Measurements from ENCODE around the gene PRSS53. TPM values are rescaled to one million over a fixed set of nuclear protein-coding genes. Genes with fewer than 3 reads are reported as not detected.

The PRSS53 gene
- total RNA-seq, 4 donors from 2014 or later, result 2.3 to 3.8 (median 2.7) TPM

GRCh38 chr16:31120129-31120528 lies 31.4 kb upstream of the PRSS53 start:
- 94 to 96% methylated on average over 16 of the region's 16 CpGs for WGBS, 2 donors
- intact Hi-C loops (cut with DNase I; ENCODE audit: low total_unique reads), result no loop called here
- no peak overlapping the region for H3K4me3 ChIP-seq (ENCODE audit: low read depth, poor library complexity, severe bottlenecking)
- TF ChIP-seq CTCF (IDR thresholded peaks at IDR 0.05), result no peak
- no peak for TF ChIP-seq POLR2A (IDR thresholded peaks at IDR 0.05)
- DNase-seq (ENCODE audit: low spot score in 2 of 2), result no peak

GRCh38 chr16:31118223-31119155 lies 29.7 kb upstream of the PRSS53 start:
- H3K4me3 ChIP-seq (ENCODE audit: low read depth, poor library complexity, severe bottlenecking), result peak overlapping the region; percentile 8
- intact Hi-C loops (cut with DNase I; ENCODE audit: low total_unique reads), result no loop called here
- WGBS, 2 donors, result 49 to 57% methylated on average over 9 of the region's 9 CpGs
- TF ChIP-seq POLR2A (IDR thresholded peaks at IDR 0.05) (no peak), CTCF (IDR thresholded peaks at IDR 0.05) (no peak)
- no peak for DNase-seq (ENCODE audit: low spot score in 2 of 2)

GRCh38 chr16:31117384-31118222 lies 28.9 kb upstream of the PRSS53 start, which contains the start of gene KAT8:
TSS of gene KAT8 (plus strand) at chr16:31117664. CDS start at chr16:31117682, 18 bp downstream.
- TF ChIP-seq POLR2A (IDR thresholded peaks at IDR 0.05) (peak in 1 of 2 donors; percentile 47), CTCF (IDR thresholded peaks at IDR 0.05) (no peak)
- intact Hi-C loops (cut with DNase I; ENCODE audit: low total_unique reads), result no loop called here
- 0 to 1% methylated on average over 50 to 61 of the region's 68 CpGs for WGBS, 2 donors
- peak within 1 kb of the TSS; percentile 26 for H3K4me3 ChIP-seq (ENCODE audit: low read depth, poor library complexity, severe bottlenecking)
- DNase-seq (ENCODE audit: low spot score in 2 of 2), result peak; percentile 98 to 100

GRCh38 chr16:31114468-31114867 lies 25.7 kb upstream of the PRSS53 start:
- H3K4me3 ChIP-seq (ENCODE audit: low read depth, poor library complexity, severe bottlenecking), result no peak overlapping the region
- TF ChIP-seq POLR2A (IDR thresholded peaks at IDR 0.05), result no peak
- no peak for TF ChIP-seq CTCF (IDR thresholded peaks at IDR 0.05)
- intact Hi-C loops (cut with DNase I; ENCODE audit: low total_unique reads), result no loop called here
- no peak for DNase-seq (ENCODE audit: low spot score in 2 of 2)
- 44 to 45% methylated on average over 8 of the region's 8 CpGs for WGBS, 2 donors

GRCh38 chr16:31113121-31114120 lies 24.7 kb upstream of the PRSS53 start:
- no peak for TF ChIP-seq POLR2A (IDR thresholded peaks at IDR 0.05)
- no peak for TF ChIP-seq CTCF (IDR thresholded peaks at IDR 0.05)
- no peak for DNase-seq (ENCODE audit: low spot score in 2 of 2)
- intact Hi-C loops (cut with DNase I; ENCODE audit: low total_unique reads), result no loop called here
- H3K4me3 ChIP-seq (ENCODE audit: low read depth, poor library complexity, severe bottlenecking), result no peak overlapping the region
- 43 to 48% methylated on average over 5 of the region's 5 CpGs for WGBS, 2 donors

Data from lower leg skin (tissue), 4 donors.